GM12878 (cell line): ENCODE measurements around the gene PCP2. TPM values are rescaled to one million over a fixed set of nuclear protein-coding genes. Genes with fewer than 3 reads are reported as not detected.

Experiments used
- ATAC-seq: fragments of 200-7000 bp; cut with Tn5 transposase; 3 replicates; pipeline ENCODE4 v1.9.1; 2020; ENCODE audit warnings: mild to moderate bottlenecking, moderate library complexity
- BruUV-seq: library from RNA; stranded (reverse); fragments of 400-500 nt; replicated peaks from 2 replicates; lab custom pipeline; 2021; lab: Mats Ljungman, UMichigan
- CTCF ChIA-PET: fragments of 300-600 bp; sonication (Branson Sonifier 250); formaldehyde crosslinking; extraction: SDS; loops from one replicate; lab custom pipeline; 2021; ENCODE audit warnings: inconsistent platforms; lab: Yijun Ruan, JAX
- POLR2A ChIA-PET: fragments of 350-600 bp; formaldehyde crosslinking; extraction: SDS; loops from one replicate; lab custom pipeline; 2021; ENCODE audit warnings: inconsistent platforms; lab: Charles Lee
- RAD21 ChIA-PET: fragments of 300-600 bp; sonication (Branson Sonifier 250); formaldehyde crosslinking; loops from one replicate; lab custom pipeline; 2023; ENCODE audit warnings: antibody characterized with exemption; ENCODE audit not compliant: unreplicated experiment; lab: Charles Lee
- SMC1A ChIA-PET: fragments of 300-600 bp; sonication (Branson Sonifier 250); formaldehyde crosslinking; loops from one replicate; lab custom pipeline; 2023; ENCODE audit not compliant: unreplicated experiment, uncharacterized antibody; lab: Charles Lee
- DNase-seq: peaks from one replicate; pipeline ENCODE4 v3.0.0-alpha.2; 2011; ENCODE audit warnings: low read depth, low spot score
- FAIRE-seq: peaks from 3 replicates; lab custom pipeline; 2011; peaks lifted over from hg19 to GRCh38; lab: Jason Lieb, UNC
- H2AFZ ChIP-seq: 2 replicates; pipeline ENCODE4 v1.6.0; 2011; ENCODE audit warnings: low read depth, low read length, control low read depth; ENCODE audit not compliant: control insufficient read depth
- H3K27ac ChIP-seq: 2 replicates; pipeline ENCODE4 v1.5.1; 2011; ENCODE audit warnings: control low read depth; ENCODE audit not compliant: control insufficient read depth, insufficient read depth
- H3K27me3 ChIP-seq, 2 experiments: replicated peaks in 1 of 2; 2 replicates each; pipeline versions ENCODE4 v1.6.0 to v1.6.1; 2011; ENCODE audit warnings: low read length in 1 of 2; ENCODE audit not compliant: control insufficient read depth in 2 of 2, insufficient read depth in 2 of 2
- H3K36me3 ChIP-seq, 2 experiments: 2 replicates each; pipeline ENCODE4 v1.5.1; 2011; ENCODE audit warnings: low read length in 1 of 2; ENCODE audit not compliant: control insufficient read depth in 2 of 2, insufficient read depth in 2 of 2
- H3K4me1 ChIP-seq: 2 replicates; pipeline ENCODE4 v1.6.1; 2011; ENCODE audit warnings: mild to moderate bottlenecking, low read length, moderate library complexity, mixed read lengths; ENCODE audit not compliant: control insufficient read depth, insufficient read depth
- H3K4me2 ChIP-seq: 2 replicates; pipeline ENCODE4 v1.6.0; 2011; ENCODE audit warnings: control low read depth; ENCODE audit not compliant: control insufficient read depth, insufficient read depth
- H3K4me3 ChIP-seq: fragments of 200-600 bp; sonication (generic); 2 replicates; pipeline ENCODE4 v1.5.1; 2016
- H3K79me2 ChIP-seq: 2 replicates; pipeline ENCODE4 v1.6.0; 2011; ENCODE audit warnings: low read length; ENCODE audit not compliant: control insufficient read depth, insufficient read depth
- H3K9ac ChIP-seq: 2 replicates; pipeline ENCODE4 v1.8.0; 2011; ENCODE audit warnings: low read length, control low read depth, mixed read lengths; ENCODE audit not compliant: control insufficient read depth, insufficient read depth
- H3K9me3 ChIP-seq: replicated peaks from 3 replicates; pipeline ENCODE4 v1.5.1; 2011; ENCODE audit warnings: mild to moderate bottlenecking, low read length; ENCODE audit not compliant: control insufficient read depth, insufficient read depth
- H4K20me1 ChIP-seq: 2 replicates; pipeline ENCODE4 v1.6.0; 2011; ENCODE audit not compliant: control insufficient read depth, insufficient read depth
- CBX5 ChIP-seq: sonication (generic); IDR thresholded peaks from 2 replicates; pipeline ENCODE4 v1.6.1; 2016; ENCODE audit warnings: low read depth, moderate library complexity, mild to moderate bottlenecking, inconsistent platforms
- ZBTB33 ChIP-seq: fragments of 450-650 bp; IDR thresholded peaks from 2 replicates; pipeline ENCODE4 v1.6.1; 2017; ENCODE audit warnings: mild to moderate bottlenecking
- WGBS: methylation state at CpG from one replicate; pipeline ENCODE4 v1.1.6; 2016; ENCODE audit warnings: low lambda C conversion rate; ENCODE audit not compliant: insufficient replicate concordance, insufficient coverage; ENCODE audit errors: missing lambda C conversion rate; 5-methylcytosine and 5-hydroxymethylcytosine counted together
- in situ Hi-C: fragments of 300-500 bp; cut with MboI; formaldehyde crosslinking; loops from 9 replicates; pipeline ENCODE4 v1.14.3; 2018; ENCODE audit warnings: mixed read lengths
- intact Hi-C: fragments of 100-400 bp; cut with micrococcal nuclease; formaldehyde crosslinking; loops from one replicate; pipeline ENCODE4 v1.14.2; 2022; ENCODE audit not compliant: unreplicated experiment
- polyA plus RNA-seq, 11 experiments: library from polyadenylated mRNA; depleted of rRNA in 4 of 11; unstranded in 6 of 11; stranded (reverse) in 5 of 11; fragments of >200 nt; fragmentation: Nextera tagmentation in 4 of 11; fragmentation: Illumina TruSeq in 1 of 11; extraction: Ambion mirVana in 4 of 11; extraction: Trizol in 1 of 11; gene quantifications; 1 replicate in 1 of 11; 2 replicates in 10 of 11; pipeline versions ENCODE4 v1.2.1 to v1.2.3, GENCODE V29; 2011 to 2016; ENCODE audit warnings: inconsistent platforms in 2 of 11, missing spikeins in 2 of 11, low read depth in 1 of 11
- total RNA-seq, 4 experiments: library from RNA; depleted of rRNA in 3 of 4; stranded (reverse); fragments of >200 nt in 3 of 4; fragmentation: Illumina TruSeq in 1 of 4; extraction: Trizol in 1 of 4; gene quantifications; 2 replicates each; pipeline versions ENCODE4 v1.2.1 to v1.2.3, GENCODE V29; 2013 to 2021
- TF ChIP-seq, protein P1 (sequence below): fragments of 450-650 bp; IDR thresholded peaks from 2 replicates; pipeline ENCODE4 v1.6.1; 2016; ENCODE audit warnings: mild to moderate bottlenecking
- TF ChIP-seq, protein P2 (sequence below): IDR thresholded peaks from 2 replicates; pipeline ENCODE4 v1.6.1; 2011; ENCODE audit warnings: mild to moderate bottlenecking, low read depth, low read length, moderate library complexity; ENCODE audit not compliant: insufficient replicate concordance

Gene PCP2
- total and polyA plus RNA-seq, 10 of the 15 experiments (the other 5 are each of a cell fraction or from before 2014, with no cell fraction given): 0.10 to 0.62 (median 0.31) TPM; not detected in 5

DNA sequence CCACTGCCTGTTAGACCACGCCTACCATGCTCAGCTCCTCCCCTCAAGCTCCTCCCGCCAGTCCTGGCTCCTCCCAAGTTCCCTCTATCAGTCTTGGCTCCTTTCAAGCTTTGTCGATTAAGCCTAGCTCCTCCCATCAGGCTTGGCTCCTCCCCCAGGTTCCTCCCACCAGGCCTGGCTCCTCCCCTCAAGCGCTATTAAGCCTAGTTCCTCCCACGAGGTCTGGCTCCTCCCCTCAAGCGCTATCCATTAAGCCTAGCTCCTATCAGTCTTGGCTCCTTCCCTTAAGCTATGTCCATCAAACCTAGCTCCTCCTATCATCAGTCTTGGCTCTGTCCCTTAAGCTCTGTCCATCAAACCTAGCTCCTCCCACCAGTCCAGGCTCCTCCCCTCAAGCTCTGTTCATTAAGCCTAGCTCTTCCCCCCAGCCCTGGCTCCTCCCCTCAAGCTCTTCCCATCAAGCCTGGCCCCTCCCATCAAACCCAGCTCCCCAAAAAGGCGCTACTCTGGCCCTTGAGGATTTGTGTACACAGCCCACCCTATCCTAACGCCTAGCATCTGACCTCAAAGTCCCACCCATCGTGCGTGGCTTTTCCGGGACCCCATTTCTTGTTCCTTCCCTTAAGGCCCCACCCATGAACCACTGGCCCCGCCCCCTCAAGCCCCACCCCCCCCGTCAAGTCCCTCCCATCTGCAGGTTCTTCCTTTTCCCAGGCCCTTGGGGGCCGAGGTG, 27.9 kb downstream of the PCP2 start:
- Histone ChIP-seq H3K9me3 (no peaks in the 10 kb centered on the region), H3K27ac (no peak overlapping the region), H3K36me3 (no peaks in the 10 kb centered on the region), H2AFZ (no peak overlapping the region; the same call in 1 of the 2 replicates), H3K79me2 (no peaks in the 10 kb centered on the region), H3K4me1 (no peaks in the 10 kb centered on the region), H3K27me3 (no peaks in the 10 kb centered on the region), H3K4me2 (no peak overlapping the region), H3K9ac (no peak overlapping the region), H4K20me1 (no peaks in the 10 kb centered on the region), H3K4me3 (no peak overlapping the region)
- RAD21 ChIA-PET: interaction anchor here (0.5 to 1.0 kb wide), 3 partner anchors 23 to 37 kb away, joined by 3 to 5 read pairs (median 4); partner anchors contain the start of gene PET100
- TF ChIP-seq, protein P1, sequence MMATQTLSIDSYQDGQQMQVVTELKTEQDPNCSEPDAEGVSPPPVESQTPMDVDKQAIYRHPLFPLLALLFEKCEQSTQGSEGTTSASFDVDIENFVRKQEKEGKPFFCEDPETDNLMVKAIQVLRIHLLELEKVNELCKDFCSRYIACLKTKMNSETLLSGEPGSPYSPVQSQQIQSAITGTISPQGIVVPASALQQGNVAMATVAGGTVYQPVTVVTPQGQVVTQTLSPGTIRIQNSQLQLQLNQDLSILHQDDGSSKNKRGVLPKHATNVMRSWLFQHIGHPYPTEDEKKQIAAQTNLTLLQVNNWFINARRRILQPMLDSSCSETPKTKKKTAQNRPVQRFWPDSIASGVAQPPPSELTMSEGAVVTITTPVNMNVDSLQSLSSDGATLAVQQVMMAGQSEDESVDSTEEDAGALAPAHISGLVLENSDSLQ: peak; percentile 96
- no peak for TF ChIP-seq CBX5
- TF ChIP-seq, protein P2, sequence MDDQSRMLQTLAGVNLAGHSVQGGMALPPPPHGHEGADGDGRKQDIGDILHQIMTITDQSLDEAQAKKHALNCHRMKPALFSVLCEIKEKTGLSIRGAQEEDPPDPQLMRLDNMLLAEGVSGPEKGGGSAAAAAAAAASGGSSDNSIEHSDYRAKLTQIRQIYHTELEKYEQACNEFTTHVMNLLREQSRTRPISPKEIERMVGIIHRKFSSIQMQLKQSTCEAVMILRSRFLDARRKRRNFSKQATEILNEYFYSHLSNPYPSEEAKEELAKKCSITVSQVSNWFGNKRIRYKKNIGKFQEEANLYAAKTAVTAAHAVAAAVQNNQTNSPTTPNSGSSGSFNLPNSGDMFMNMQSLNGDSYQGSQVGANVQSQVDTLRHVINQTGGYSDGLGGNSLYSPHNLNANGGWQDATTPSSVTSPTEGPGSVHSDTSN: peak; percentile 82
- peak; percentile 78; the same call in 1 of the 2 replicates for TF ChIP-seq ZBTB33
- SMC1A ChIA-PET: interaction anchor here (0.8 to 1.1 kb wide), 2 partner anchors 9 to 38 kb away, joined by 3 read pairs; no protein-coding TSS in a partner anchor
- FAIRE-seq (peak; percentile 76), DNase-seq (peak; percentile 9), ATAC-seq (peak; percentile 77)
- BruUV-seq: no TSS peak
- in situ Hi-C loops (no loop called here), intact Hi-C loops (no loop called here)
- CTCF ChIA-PET: interaction anchor here (0.6 to 1.1 kb wide), 2 partner anchors 14 to 632 kb away, joined by 3 to 4 read pairs; no protein-coding TSS in a partner anchor
- 50% methylated on average over 12 of the region's 14 CpGs for WGBS
- POLR2A ChIA-PET: interaction anchor here (0.5 to 1.3 kb wide), 3 partner anchors 9 to 468 kb away, joined by 3 to 4 read pairs (median 3); no protein-coding TSS in a partner anchor
